ENCODE measurements around the gene CAPZB.

Gene CAPZB

GRCh38 chr1:19405761-19406487, 79.4 kb downstream of the CAPZB start:
- no peak for DNase-seq (ENCODE audit: low read depth in 2 of 2)

- no peak for DNase-seq (ENCODE audit: low read depth in 2 of 2)
Observed at GRCh38 chr1:19405195-19405760, 80.1 kb downstream of the CAPZB start.

DNA sequence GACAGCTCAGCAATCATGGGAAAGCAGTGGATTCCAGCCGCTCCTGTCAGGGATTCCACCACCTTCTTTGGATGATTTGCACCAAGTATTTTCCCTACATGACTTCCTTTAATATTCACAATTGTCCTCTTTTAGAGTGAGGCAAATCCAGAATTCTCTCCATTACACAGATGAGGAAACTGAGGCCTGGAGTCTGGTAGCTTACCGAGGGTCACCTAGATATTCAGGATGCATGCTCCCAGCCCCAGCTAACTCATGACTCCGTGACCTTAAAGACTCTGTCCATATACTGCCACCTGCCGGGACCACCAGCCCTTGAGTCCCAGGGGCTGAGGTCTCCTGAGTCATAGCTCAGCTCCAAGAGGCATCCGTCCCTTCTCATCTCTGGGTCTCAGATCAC, 80.6 kb downstream of the CAPZB start:
- DNase-seq (ENCODE audit: low read depth in 2 of 2): no peak

DNA sequence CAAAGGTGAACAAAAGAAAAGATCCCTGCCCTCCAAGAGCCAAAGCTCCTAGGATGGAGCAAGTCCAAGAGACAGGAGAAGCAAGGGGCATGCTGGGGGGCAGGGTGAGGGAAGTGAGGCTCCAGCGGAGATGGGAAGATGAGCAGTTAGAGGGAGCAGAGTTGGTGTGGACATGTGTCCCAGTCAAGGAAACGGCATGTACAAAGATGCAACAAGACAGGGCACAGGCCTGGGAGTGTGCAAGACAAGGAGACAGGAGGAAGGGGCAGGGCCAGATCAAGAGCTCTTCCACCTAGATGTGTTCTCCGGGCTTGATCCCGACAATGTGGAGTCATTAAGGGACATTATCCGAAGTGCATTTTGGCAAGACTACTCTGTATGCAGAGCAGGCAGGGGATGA, 82.1 kb downstream of the CAPZB start:
- no peak for DNase-seq (ENCODE audit: low read depth in 2 of 2)

DNA sequence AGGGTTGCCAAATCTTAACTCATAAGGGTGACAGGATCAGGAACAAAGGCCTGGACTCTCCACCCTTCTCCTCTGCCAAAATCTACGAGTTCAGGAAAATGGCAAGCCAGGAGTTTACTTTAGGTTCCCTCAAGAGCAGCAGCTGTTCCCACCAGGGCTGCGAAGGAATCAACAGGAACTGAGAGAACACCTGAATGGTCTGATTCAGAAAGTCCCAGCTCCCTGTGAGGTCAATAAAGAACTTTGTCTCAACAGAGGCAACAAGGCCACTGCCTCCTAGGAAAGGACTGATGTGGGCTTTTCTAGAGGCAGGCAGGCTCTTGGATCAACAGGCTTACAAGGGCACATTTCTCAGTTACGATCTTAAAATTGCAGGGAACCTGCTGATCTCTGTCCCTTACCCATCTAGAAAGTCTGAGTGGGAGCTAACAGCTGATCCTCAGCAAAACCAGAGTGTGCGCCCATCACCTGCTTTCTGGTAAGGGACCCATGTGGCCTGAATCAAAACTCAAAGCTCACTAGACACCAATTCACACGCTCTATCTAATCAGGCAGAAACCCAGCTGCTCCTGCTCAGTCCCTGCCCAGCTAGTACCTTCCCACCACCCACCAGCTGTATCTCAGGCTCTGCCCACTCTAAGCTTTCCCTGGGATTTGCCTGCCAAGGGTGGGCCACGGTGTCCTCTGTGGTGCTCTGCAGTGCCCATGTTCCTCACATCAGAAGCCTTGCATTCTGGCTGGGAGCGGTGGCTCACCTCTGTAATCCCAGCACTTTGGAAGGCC, 83.1 kb downstream of the CAPZB start:
- DNase-seq (ENCODE audit: low read depth in 2 of 2): no peak

- DNase-seq (ENCODE audit: low read depth in 2 of 2): no peak
Observed at GRCh38 chr1:19401535-19401889, 83.8 kb downstream of the CAPZB start.

DNA sequence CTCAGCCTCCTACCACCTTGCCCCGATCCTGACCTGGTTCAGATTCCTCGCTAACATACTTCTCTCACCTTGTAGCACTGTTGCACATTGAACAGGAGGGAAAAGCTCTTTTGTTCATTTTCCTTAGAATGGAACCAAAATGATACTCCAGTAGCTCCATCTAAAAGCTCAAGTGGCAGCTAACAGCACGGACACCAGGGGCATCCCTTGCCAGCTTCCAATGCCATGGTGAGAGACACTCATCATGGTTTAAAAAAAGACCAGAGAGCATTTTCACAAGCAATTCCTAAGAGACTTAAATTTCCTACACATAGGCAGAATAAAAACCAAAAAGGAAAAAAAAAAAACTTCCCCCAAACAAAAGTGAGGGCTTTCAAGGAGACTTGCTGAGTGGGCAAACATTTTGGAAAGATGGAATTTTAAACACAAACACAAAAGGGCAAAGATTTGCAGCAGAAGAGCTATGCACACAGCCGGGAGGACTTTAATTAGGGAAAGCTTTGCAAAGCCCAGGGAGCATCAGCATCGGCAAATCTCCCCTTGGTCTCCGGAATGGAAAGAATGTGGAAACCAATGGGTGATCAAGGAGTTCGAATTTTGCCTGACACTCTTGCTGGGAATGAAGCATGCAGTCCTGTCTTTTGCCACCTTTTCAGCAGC, 84.3 kb downstream of the CAPZB start:
- DNase-seq (ENCODE audit: low read depth in 2 of 2): no peak

GRCh38 chr1:19400192-19400611, 85.1 kb downstream of the CAPZB start:
- no peak for DNase-seq (ENCODE audit: low read depth in 2 of 2)

DNA sequence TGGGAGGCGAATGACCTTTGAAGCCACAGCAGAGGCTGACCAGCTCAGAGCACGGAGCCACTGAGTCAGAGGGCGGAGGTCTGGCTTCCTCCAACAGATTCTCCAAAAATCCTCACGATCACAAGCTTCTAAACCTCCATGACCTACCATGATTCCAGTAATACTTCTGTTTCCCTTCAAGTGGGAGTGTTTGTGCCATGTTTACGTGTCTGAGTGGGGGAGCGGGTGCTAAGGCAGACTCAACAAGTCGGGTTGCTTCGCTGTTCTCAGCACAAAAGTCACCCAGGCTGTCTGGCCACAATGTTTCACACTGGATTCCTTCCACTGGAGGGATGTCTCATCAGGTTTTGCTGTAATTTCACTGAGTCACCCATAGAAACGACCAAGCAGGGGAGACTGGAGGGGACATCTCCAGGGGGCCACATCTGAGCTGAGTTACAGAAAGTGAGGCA, 87.0 kb downstream of the CAPZB start:
- no peak for DNase-seq (ENCODE audit: low read depth in 2 of 2)

DNA sequence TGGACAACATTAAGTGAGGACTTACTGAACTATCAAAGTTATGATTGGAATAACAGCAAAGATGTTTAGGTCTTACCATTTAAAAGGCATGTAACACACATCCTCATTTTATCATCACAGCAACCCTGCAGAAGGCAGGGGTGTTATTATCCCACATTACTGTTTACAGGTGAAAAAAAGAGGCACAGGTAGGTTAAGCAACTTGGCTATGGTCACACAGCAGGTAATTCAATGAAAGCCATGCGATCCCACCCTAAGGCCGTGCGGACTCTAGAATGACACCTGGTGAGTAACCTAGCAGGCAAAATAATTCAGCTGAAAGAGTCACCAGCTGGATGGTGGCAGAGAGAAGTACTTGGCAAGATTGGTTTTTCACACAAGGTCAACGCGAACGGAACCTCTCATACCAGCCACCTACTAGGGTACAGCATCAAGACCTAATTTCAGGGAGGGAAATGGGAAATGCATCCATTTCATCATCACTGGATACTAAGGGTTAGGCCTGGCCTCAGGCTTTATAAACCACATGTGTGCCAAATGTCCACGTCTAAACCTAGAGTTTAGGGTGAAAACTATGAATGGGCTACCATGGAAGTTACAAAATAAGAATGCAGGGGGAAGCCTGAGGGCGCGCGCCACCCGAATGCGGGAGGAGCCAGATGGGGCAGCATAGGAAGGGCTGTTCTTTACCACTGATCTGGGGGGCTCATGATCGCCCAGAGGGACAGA, 88.0 kb downstream of the CAPZB start:
- DNase-seq (ENCODE audit: low read depth in 2 of 2): no peak

DNA sequence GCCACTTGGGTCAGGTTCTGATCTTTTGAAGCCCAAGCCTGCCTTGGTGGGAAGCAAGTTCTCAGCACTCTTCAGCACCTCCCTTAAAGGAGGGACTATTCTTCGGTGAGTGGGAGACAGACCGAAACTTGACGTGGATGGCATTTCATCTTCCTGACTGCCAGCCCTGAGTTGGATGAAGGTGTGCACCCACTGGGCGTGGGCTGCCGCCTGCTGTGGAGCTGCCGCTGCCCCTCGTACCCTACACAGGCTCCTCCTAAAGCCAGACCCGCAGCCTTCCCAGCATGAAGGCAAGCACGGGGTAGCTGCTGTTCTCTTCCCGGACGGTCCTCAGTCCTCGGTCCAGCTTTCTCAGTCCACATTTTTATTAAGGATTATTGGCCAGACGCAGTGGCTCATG, 89.1 kb downstream of the CAPZB start:
- no peak for DNase-seq (ENCODE audit: low read depth in 2 of 2)

- DNase-seq (ENCODE audit: low read depth in 2 of 2): no peak
Observed at GRCh38 chr1:19395678-19396192, 89.6 kb downstream of the CAPZB start.

GRCh38 chr1:19393046-19393445, 92.3 kb downstream of the CAPZB start:
- DNase-seq (ENCODE audit: low read depth in 2 of 2): no peak

GRCh38 chr1:19392221-19392620, 93.1 kb downstream of the CAPZB start:
- no peak for DNase-seq (ENCODE audit: low read depth in 2 of 2)

DNA sequence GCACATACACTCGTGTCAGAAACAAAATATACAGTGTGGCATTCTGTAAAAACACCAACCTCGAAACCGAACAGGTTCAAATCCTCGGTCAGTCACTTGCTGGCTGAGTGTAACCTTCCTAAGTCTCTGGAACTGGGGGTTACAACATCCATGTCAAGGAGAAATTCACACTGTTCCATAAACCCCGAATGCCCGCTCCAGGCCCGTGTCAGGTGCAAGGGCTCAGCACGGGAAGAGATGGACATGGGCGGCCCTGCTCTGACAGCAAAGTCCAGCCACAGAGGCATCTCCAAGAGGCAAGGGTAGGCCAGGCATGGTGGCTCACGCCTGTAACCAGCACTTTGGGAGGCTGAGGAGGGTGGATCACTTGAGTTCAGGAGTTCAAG, 93.8 kb downstream of the CAPZB start:
- DNase-seq (ENCODE audit: low read depth in 2 of 2): no peak

DNA sequence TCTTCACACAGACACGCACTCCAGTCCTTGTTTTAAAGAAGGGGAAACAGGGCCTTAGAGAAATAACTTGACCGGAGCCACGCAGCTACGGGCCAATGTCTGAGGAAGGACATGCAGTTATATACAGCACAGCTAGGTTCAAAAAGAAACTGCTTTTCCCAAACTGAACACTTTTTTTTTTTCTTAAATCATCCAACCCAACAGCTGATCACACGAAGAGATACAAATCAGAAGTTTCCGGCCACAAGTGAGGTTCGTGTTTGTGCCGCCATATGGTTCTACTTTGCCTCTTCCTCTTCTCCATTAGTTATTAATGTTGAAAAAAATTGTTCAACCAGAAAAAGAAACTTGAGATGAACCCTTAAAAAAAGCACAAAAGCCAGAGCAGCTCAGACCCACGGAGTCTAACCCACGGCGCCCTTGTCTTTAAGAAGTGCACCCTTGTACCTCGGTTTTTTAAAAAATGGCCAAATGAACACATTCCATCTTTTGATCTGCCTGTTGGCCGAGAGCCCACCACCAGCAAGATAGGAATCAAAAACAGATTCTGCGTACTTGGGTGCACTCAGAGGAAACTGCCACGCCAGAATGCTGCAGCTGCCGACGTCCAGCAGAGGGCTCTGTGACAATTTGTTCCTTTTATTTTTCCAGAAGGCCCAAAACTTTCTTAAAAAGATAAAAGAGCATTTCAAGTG, 94.3 kb downstream of the CAPZB start:
- peak; percentile 25 to 27 for DNase-seq (ENCODE audit: low read depth in 2 of 2)

DNA sequence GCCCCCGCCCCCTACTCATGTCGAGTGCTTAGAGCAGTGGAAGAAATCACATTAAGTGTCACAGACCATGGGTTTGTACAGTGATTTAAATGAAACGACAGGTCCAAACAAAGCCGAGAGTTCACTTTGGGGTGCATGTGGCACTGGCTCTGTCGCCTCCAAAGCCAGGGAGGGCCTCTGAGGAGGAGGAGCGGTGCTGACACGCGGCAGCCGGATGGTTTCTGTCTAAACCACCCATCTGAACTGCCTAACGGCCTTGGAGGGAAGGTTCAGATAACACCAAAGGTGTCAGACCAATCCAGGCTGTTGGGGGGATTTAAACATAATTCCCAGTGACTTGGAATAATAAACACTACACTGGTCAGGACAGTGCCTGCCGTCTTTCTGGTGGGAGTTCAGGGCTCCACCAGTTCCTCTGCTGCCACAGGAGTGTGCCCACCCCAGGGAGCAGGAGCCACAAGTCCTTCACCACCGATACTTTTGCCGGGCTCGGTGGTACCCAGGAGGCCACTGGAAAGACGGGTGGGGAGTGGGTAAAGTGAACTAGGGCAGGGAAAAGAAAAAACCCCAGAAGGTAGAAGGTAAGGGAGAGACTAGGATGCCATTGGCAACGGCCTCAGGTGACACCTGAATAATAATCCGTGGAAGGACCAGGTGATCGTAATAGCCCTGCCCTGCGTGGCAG, 95.0 kb downstream of the CAPZB start:
- DNase-seq (ENCODE audit: low read depth in 2 of 2): no peak

DNA sequence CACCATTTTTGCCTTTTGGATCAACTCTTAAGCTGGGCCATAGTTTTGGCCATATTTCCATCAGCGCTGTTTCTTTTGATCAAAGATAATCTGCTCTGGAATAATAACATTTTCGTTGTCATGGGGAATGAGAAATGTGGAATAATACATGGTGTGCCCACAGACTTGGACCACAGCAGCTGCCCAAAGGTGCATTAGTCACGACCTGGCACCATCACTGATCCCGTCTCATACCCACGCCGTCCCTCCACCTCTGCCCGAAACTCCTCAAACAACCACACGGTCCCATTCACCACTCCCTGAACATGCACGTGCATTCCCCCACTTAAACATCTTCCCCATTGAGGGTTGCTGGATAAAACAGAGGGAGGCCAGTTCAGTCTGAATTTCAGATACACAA, 96.4 kb downstream of the CAPZB start:
- DNase-seq (ENCODE audit: low read depth in 2 of 2): no peak

DNA sequence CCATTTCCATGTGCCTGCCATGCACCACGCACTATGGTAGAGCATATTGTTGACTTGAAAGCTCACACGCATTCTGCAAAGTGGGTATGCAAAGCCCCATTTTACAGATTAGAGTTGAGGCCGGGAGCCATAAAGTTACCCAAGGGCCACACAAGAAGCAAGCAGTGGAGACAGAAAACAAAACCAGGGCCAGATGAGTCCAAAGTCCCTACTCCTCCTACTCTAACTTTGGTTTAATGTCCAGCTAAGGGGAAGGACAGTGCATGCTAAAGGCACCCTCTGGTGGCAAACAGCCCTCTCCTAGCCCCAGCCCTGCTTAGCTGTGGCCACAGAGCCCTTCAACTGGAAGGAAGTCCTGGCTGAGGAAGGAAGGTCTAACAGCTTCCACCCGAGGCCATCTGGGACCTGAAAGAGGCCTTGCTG, 98.3 kb downstream of the CAPZB start:
- no peak for DNase-seq (ENCODE audit: low read depth in 2 of 2)

DNA sequence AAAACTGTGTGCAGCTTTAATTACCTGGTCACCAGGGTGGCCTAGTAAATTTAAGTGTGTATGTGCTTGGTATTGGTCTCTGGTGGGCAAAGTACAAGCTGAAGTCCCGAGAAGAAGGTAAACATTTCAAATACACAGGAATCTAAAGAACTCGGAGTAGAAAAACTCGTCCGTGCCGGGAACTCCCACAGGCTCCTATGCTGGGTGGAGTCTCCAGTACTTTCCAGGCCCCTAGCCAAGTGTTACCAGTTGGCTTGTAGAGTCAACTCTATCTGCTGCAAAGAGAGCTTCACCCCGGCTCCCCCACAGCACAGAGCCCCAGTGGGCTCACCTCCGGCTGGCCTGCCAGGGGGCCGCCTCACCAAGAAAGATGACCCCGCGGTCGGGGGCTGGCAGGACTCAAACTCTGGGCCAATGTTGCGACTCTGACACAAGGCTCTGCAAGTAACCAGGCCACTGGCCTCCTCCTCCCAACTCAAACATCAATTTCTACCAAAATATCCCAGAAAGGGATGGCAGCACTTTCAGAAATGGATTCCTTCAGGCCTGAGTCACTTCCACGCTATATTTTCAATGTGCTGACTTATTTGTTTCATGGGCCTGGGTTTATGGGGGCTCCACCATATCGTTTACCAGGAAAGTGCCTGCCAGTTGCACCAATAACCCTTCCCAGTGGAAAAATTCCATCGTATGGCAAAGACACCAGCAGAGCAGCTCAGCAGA, 99.3 kb downstream of the CAPZB start:
- DNase-seq (ENCODE audit: low read depth in 2 of 2): no peak

All from stimulated activated CD4-positive, alpha-beta T cell treated with anti-CD3 and anti-CD28 coated beads, Interleukin-1b, Interleukin-23, amount 100 ng/mL, for 1 hour (primary cell).